MM.1S (cell line): ENCODE data around the gene ZNF491.

ENCODE experiments used
- DNase-seq: peaks from one replicate; pipeline ENCODE4 v3.0.0-alpha.2; 2015
- H2AFZ ChIP-seq: fragments of 300-600 bp; sonication (generic); 2 replicates; pipeline ENCODE4 v1.6.0; 2016; ENCODE audit warnings: antibody characterized with exemption, low read length
- H3F3A ChIP-seq: fragments of 300-600 bp; sonication (generic); 2 replicates; pipeline ENCODE4 v1.6.1; 2016; ENCODE audit warnings: mild to moderate bottlenecking, antibody characterized with exemption, low read length, moderate library complexity, mixed read lengths; ENCODE audit not compliant: insufficient read depth
- H3K27ac ChIP-seq: fragments of 300-600 bp; sonication (generic); 2 replicates; pipeline ENCODE4 v1.5.1; 2016; ENCODE audit warnings: mild to moderate bottlenecking, low read length
- H3K27me3 ChIP-seq: fragments of 300-600 bp; sonication (generic); replicated peaks from 2 replicates; pipeline ENCODE4 v1.6.0; 2016; ENCODE audit warnings: low read length; ENCODE audit not compliant: insufficient read depth
- H3K36me3 ChIP-seq: fragments of 300-600 bp; sonication (generic); replicated peaks from 2 replicates; pipeline ENCODE4 v1.6.1; 2016; ENCODE audit warnings: mild to moderate bottlenecking, low read length, mixed read lengths; ENCODE audit not compliant: insufficient read depth
- H3K4me1 ChIP-seq: fragments of 300-600 bp; sonication (generic); 2 replicates; pipeline ENCODE4 v1.6.1; 2016; ENCODE audit warnings: low read length, mixed read lengths
- H3K4me2 ChIP-seq: fragments of 300-600 bp; sonication (generic); 2 replicates; pipeline ENCODE4 v1.6.0; 2016; ENCODE audit warnings: low read depth, low read length
- H3K4me3 ChIP-seq: fragments of 300-600 bp; sonication (generic); 2 replicates; pipeline ENCODE4 v1.5.1; 2016; ENCODE audit warnings: low read length, mixed read lengths
- H3K79me2 ChIP-seq: fragments of 300-600 bp; sonication (generic); 2 replicates; pipeline ENCODE4 v1.6.1; 2016; ENCODE audit warnings: mixed run types, low read length, mixed read lengths
- H3K9ac ChIP-seq: fragments of 300-600 bp; sonication (generic); 2 replicates; pipeline ENCODE4 v1.6.1; 2016; ENCODE audit warnings: low read length, mixed read lengths
- H3K9me2 ChIP-seq: fragments of 300-600 bp; sonication (generic); replicated peaks from 2 replicates; pipeline ENCODE4 v1.6.1; 2016; ENCODE audit warnings: mild to moderate bottlenecking, low read length, mixed read lengths; ENCODE audit not compliant: insufficient read depth
- H3K9me3 ChIP-seq: fragments of 300-600 bp; sonication (generic); replicated peaks from 2 replicates; pipeline ENCODE4 v1.6.1; 2016; ENCODE audit warnings: mild to moderate bottlenecking, low read length, mixed read lengths; ENCODE audit not compliant: insufficient read depth
- H4K20me1 ChIP-seq: fragments of 300-600 bp; sonication (generic); 2 replicates; pipeline ENCODE4 v1.6.1; 2016; ENCODE audit warnings: mild to moderate bottlenecking, low read length, moderate library complexity, mixed read lengths; ENCODE audit not compliant: insufficient read depth
- CTCF ChIP-seq: fragments of 300-600 bp; sonication (generic); IDR thresholded peaks from 2 replicates; pipeline ENCODE4 v1.5.1; 2016; ENCODE audit warnings: antibody characterized with exemption, low read length, mixed read lengths
- EZH2 ChIP-seq: fragments of 300-600 bp; sonication (generic); optimal IDR thresholded peaks from 2 replicates; pipeline ENCODE3; 2017; ENCODE audit warnings: low read depth, mild to moderate bottlenecking, antibody characterized with exemption, low read length, mixed read lengths
- EZH2phosphoT487 ChIP-seq: fragments of 300-600 bp; sonication (generic); IDR thresholded peaks from 2 replicates; pipeline ENCODE4 v1.6.1; 2018; ENCODE audit warnings: antibody characterized with exemption, low read length

ZNF491 gene

DNA sequence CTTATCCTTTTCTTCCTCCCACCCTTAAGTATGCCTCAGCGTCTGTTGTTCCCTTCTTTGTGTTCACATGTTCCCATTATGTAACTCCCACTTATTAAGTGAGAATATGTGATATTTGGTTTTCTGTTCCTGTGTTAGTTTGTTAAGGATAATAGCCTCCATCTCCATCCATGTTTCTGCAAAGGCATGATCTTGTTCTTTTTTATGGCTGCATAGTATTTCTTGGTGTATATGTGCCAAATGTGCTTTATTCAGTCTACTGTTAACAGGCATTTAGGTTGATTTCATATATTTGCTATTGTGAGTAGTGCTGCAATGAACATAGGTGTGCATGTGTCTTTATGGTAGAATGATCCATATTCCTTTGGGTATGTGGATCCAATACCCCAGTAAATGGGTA is 34.7 kb upstream of the ZNF491 start:
- Histone ChIP-seq H4K20me1 (no peaks in the 10 kb centered on the region), H3K4me2 (peak overlapping the region; percentile 80; the same call in 1 of the 2 replicates), H3K9me2 (no peaks in the 10 kb centered on the region), H3K4me1 (peaks cover 9% of the 10 kb centered on the region; the same call in 1 of the 2 replicates), H3K27ac (no peak overlapping the region; the same call in 1 of the 2 replicates), H3K9ac (no peak overlapping the region), H3K36me3 (no peaks in the 10 kb centered on the region), H3K79me2 (peaks cover 15% of the 10 kb centered on the region), H3F3A (0 out of 2 replicates have a peak, but pooled peaks cover 6% of the 10 kb centered on the region), H3K9me3 (no peaks in the 10 kb centered on the region), H3K27me3 (no peaks in the 10 kb centered on the region), H3K4me3 (no peak overlapping the region), H2AFZ (no peak overlapping the region)
- no peak for TF ChIP-seq CTCF
- no peak for TF ChIP-seq EZH2phosphoT487
- TF ChIP-seq EZH2: no peak
- DNase-seq: no peak

GRCh38 chr19:11766597-11767591 is 31.4 kb upstream of the ZNF491 start, which contains the start of gene ZNF441:
Gene ZNF441, plus strand, starts transcription at chr19:11767000. Its CDS starts 194 bp downstream, at chr19:11767194.
- Histone ChIP-seq H3K4me2 (peak within 1 kb of the TSS; percentile 95), H3K27ac (peak within 1 kb of the TSS; percentile 73), H3F3A (0 out of 2 replicates have a peak, but pooled peaks cover 6% of the 10 kb centered on the region), H4K20me1 (no peaks in the 10 kb centered on the region), H3K9ac (peak within 1 kb of the TSS; percentile 91), H3K9me3 (no peaks in the 10 kb centered on the region), H3K79me2 (peaks cover 27% of the 10 kb centered on the region), H3K36me3 (no peaks in the 10 kb centered on the region), H3K4me3 (peak within 1 kb of the TSS; percentile 93), H3K9me2 (no peaks in the 10 kb centered on the region), H3K27me3 (no peaks in the 10 kb centered on the region), H3K4me1 (peaks cover 9% of the 10 kb centered on the region; the same call in 1 of the 2 replicates), H2AFZ (peak within 1 kb of the TSS; percentile 100)
- peak; percentile 96 for DNase-seq
- TF ChIP-seq CTCF: no peak
- TF ChIP-seq EZH2: no peak
- no peak for TF ChIP-seq EZH2phosphoT487

DNA sequence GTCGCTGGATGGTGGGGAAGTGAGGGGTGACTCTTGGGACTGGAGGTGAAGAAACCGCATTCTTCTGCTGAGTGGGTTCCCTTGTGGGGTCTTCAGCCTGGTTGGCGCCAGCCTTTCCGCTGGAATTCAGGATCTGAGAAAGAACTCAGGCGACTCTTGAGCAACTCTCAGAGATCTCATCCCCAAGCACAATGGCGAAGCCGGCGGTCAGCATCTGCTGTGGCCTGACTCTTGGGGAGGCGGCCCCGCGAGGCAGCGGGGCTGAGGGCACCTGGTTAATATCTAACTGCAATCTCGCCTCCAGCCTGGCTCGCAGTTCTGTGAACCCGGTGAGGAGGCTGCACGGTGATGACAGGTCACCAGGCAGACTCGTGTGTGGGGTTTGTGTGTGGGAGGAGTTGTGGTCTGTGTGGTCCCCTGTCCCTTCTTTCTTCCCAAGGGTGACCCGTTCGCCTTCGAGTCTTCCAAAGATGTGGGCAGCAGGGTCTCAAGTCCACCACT is 30.6 kb upstream of the ZNF491 start:
- Histone ChIP-seq H3K4me3 (peak overlapping the region; percentile 93), H3F3A (0 out of 2 replicates have a peak, but pooled peaks cover 6% of the 10 kb centered on the region), H3K27ac (peak overlapping the region; percentile 73; the same call in 1 of the 2 replicates), H3K4me2 (peak overlapping the region; percentile 95), H3K9me3 (no peaks in the 10 kb centered on the region), H2AFZ (peak overlapping the region; percentile 100), H3K79me2 (peaks cover 27% of the 10 kb centered on the region), H3K27me3 (no peaks in the 10 kb centered on the region), H3K9ac (peak overlapping the region; percentile 91), H3K4me1 (peaks cover 9% of the 10 kb centered on the region; the same call in 1 of the 2 replicates), H3K9me2 (no peaks in the 10 kb centered on the region), H3K36me3 (no peaks in the 10 kb centered on the region), H4K20me1 (no peaks in the 10 kb centered on the region)
- TF ChIP-seq EZH2phosphoT487 (no peak), EZH2 (no peak), CTCF (no peak)
- DNase-seq: peak; percentile 41
